GM23338 (cell line): ENCODE results near the gene ESRRB.

Experiments used
- EZH2 ChIP-seq: fragments of 200-600 bp; sonication (generic); IDR thresholded peaks from one replicate; pipeline ENCODE4 v1.8.0; 2017; ENCODE audit warnings: antibody characterized with exemption, mild to moderate bottlenecking, low read depth; ENCODE audit not compliant: unreplicated experiment
- EZH2phosphoT487 ChIP-seq: fragments of 200-600 bp; sonication (generic); IDR thresholded peaks from one replicate; pipeline ENCODE4 v1.8.1; 2018; ENCODE audit warnings: antibody characterized with exemption; ENCODE audit not compliant: unreplicated experiment
- ZNF331 ChIP-seq: fragments of 250-450 bp; sonication (Bioruptor Pico); IDR thresholded peaks from 2 replicates; pipeline ENCODE4 v1.5.0; 2020; ENCODE audit warnings: low read depth, mild to moderate bottlenecking, moderate library complexity
- TF ChIP-seq, protein P1 (sequence below), 2 experiments: fragments of 200-600 bp in 1 of 2; sonication (generic) in 1 of 2; conservative IDR thresholded peaks; 2 replicates each; pipeline versions ENCODE4 v1.5.1 to v1.6.1; 2016 to 2017; ENCODE audit warnings: antibody characterized with exemption in 2 of 2, low read depth in 2 of 2, mild to moderate bottlenecking in 2 of 2, moderate library complexity in 1 of 2

DNA sequence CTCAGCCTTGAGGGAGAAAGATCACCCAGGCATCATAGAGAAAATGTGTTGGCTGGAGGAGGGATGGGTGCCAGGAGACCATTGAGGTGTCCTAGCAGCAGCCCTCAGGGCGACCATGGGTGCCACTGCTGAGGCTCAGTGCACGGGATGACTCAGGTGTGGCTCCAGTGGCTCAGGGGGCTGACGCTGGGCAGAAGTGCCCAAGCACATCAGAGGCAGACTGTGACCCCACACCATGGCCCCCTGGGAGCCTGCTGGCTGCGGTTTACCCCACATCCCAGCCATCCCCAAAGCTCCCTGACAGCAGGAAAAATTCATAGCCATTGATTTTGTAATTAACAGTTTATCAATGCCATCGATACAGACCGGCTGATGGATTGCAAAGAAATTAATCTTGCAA lies 120.7 kb downstream of the ESRRB start:
- TF ChIP-seq EZH2phosphoT487 (no peak), EZH2 (no peak), ZNF331 (CRISPR knock-in tag) (no peak)
- TF ChIP-seq, protein P1, sequence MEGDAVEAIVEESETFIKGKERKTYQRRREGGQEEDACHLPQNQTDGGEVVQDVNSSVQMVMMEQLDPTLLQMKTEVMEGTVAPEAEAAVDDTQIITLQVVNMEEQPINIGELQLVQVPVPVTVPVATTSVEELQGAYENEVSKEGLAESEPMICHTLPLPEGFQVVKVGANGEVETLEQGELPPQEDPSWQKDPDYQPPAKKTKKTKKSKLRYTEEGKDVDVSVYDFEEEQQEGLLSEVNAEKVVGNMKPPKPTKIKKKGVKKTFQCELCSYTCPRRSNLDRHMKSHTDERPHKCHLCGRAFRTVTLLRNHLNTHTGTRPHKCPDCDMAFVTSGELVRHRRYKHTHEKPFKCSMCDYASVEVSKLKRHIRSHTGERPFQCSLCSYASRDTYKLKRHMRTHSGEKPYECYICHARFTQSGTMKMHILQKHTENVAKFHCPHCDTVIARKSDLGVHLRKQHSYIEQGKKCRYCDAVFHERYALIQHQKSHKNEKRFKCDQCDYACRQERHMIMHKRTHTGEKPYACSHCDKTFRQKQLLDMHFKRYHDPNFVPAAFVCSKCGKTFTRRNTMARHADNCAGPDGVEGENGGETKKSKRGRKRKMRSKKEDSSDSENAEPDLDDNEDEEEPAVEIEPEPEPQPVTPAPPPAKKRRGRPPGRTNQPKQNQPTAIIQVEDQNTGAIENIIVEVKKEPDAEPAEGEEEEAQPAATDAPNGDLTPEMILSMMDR (conservative IDR thresholded peaks at IDR 0.05; ENCODE audit: low read depth in 2 of 2) = no peak
